SK-N-MC (cell line): ENCODE results near the gene MAPKAPK3.

ENCODE experiments used
- DNase-seq: peaks from one replicate; pipeline ENCODE4 v3.0.0-alpha.2; 2011; ENCODE audit warnings: low read depth, low spot score
- H3K27ac ChIP-seq: fragments of 200-600 bp; sonication (generic); 2 replicates; pipeline ENCODE4 v1.5.1; 2016; ENCODE audit warnings: mixed run types
- H3K36me3 ChIP-seq: fragments of 200-600 bp; sonication (generic); 2 replicates; pipeline ENCODE4 v1.6.1; 2017; ENCODE audit warnings: antibody characterized with exemption, low read length, mixed read lengths; ENCODE audit not compliant: insufficient read depth
- H3K4me3 ChIP-seq: fragments of 200-600 bp; sonication (generic); 2 replicates; pipeline ENCODE4 v1.5.1; 2016
- H3K9ac ChIP-seq: fragments of 200-600 bp; sonication (generic); 2 replicates; pipeline ENCODE4 v1.8.0; 2017; ENCODE audit warnings: mixed run types, mixed read lengths; ENCODE audit not compliant: insufficient read length
- H3K9me3 ChIP-seq: fragments of 200-600 bp; sonication (generic); 2 replicates; pipeline ENCODE4 v1.6.1; 2017; ENCODE audit warnings: low read depth, mild to moderate bottlenecking, antibody characterized with exemption, low read length, moderate library complexity, mixed read lengths
- EZH2 ChIP-seq: fragments of 200-600 bp; sonication (generic); IDR thresholded peaks from one replicate; pipeline ENCODE4 v1.6.1; 2017; ENCODE audit warnings: antibody characterized with exemption
- FOXP2 ChIP-seq: optimal IDR thresholded peaks from 2 replicates; pipeline ENCODE3; 2011; ENCODE audit warnings: mild to moderate bottlenecking, moderate library complexity; ENCODE audit not compliant: insufficient read depth; ENCODE audit errors: extremely low read length, control extremely low read depth
- POLR2AphosphoS5 ChIP-seq: IDR thresholded peaks from 2 replicates; pipeline ENCODE4 v1.6.1; 2012; ENCODE audit warnings: mild to moderate bottlenecking, low read depth, low read length, borderline replicate concordance

The MAPKAPK3 gene

DNA sequence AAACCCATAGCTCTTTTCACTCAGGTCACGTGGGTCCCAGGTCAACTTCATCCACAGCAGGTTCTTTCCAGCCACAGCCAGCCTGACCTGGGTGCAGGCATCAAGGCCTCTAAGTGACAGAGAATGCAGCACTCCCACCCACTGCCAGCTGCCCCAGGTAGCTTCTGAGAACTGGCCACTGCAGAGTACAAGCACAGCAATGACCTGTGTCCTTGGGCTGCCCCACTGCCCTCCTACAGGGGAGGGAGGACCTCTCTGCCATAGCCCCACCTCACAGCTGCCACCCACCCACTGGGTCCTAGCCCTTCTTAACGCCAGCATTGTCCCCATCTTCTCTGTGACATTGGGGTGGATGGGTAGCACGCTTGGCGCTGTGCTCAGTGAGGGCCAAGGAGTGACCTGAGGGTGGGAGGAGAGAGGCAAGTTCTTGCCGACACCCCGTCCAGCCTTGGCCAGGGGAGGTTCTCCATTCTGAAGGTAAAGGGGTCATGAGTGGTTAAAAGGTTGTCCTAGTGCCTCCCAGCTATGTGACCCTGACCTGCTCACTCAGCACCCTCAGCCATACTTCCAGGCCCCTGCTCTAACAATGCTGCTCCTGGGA is 17.7 kb upstream of the MAPKAPK3 start:
- Histone ChIP-seq H3K9me3 (no peaks in the 10 kb centered on the region), H3K9ac (no peak overlapping the region), H3K4me3 (no peak overlapping the region), H3K27ac (no peak overlapping the region), H3K36me3 (no peaks in the 10 kb centered on the region)
- TF ChIP-seq POLR2AphosphoS5 (no peak), EZH2 (no peak), FOXP2 (no peak)
- DNase-seq, result no peak

DNA sequence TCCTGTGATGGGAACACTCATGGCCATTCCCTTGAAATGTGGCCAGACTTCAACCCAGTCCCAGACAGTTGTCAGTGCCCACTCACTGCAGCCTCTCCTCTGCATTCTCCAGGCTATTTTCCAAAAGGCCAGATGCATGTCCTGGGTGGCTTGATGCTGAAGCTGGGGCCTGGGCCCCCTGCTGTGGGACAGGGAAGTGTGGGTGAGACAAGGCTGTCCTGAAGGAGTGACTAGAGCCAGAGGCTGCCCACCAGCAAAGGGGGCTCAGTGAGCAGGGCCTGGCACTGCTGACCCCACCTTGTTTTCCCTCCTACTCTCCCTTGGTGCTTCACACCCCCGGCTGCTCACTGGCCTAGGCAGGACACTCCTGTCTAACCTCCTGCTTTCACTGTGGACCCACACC is 17.2 kb upstream of the MAPKAPK3 start:
- TF ChIP-seq POLR2AphosphoS5 (no peak), FOXP2 (no peak), EZH2 (no peak)
- no peak overlapping the region for H3K4me3 ChIP-seq
- no peaks in the 10 kb centered on the region for H3K9me3 ChIP-seq
- H3K9ac ChIP-seq, result no peak overlapping the region
- H3K36me3 ChIP-seq, result no peaks in the 10 kb centered on the region
- DNase-seq, result no peak
- H3K27ac ChIP-seq, result no peak overlapping the region

DNA sequence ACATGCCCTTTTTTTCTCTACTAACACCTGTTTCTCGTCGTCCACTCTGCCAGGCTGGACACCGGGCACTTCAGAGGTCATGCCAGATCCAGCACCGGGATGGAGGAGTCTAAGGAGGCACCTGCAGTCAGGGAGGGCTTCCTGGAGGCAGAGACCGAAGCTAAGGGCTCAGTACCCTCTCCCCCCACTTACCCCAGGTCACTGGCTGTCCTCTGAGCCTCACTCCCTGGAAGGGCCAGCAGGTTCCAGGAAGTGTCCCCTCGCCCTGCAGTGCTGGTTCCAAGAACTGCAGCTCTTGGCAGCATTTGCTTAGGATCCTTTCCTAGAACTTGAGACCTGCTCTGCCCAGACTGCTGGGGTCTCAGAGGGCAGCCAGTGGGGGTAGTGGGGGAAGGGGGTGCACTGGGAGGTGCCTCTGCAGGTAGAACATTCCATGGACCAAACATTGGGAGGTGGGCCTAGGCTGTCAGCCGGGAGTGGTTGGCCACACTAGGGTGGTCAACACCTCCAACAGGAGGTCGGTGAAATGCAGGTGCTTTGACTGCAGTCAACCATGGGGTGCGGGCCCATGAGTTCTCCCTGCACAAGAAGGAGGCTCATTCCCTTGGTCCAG is 16.7 kb upstream of the MAPKAPK3 start:
- no peak overlapping the region for H3K9ac ChIP-seq
- no peaks in the 10 kb centered on the region for H3K9me3 ChIP-seq
- H3K4me3 ChIP-seq, result no peak overlapping the region
- no peaks in the 10 kb centered on the region for H3K36me3 ChIP-seq
- DNase-seq, result no peak
- no peak for TF ChIP-seq FOXP2
- no peak for TF ChIP-seq POLR2AphosphoS5
- no peak for TF ChIP-seq EZH2
- no peak overlapping the region for H3K27ac ChIP-seq

GRCh38 chr3:50600841-50601591 is 15.9 kb upstream of the MAPKAPK3 start:
- Histone ChIP-seq H3K27ac (peak overlapping the region; percentile 46; the same call in 1 of the 2 replicates), H3K4me3 (peak overlapping the region; percentile 54; the same call in 1 of the 2 replicates), H3K9me3 (no peaks in the 10 kb centered on the region), H3K9ac (peak overlapping the region; percentile 26), H3K36me3 (no peaks in the 10 kb centered on the region)
- TF ChIP-seq POLR2AphosphoS5 (no peak), FOXP2 (no peak), EZH2 (no peak)
- no peak for DNase-seq

- DNase-seq, result no peak
- H3K9ac ChIP-seq, result no peak overlapping the region
Measured at GRCh38 chr3:50602595-50603191, 14.3 kb upstream of the MAPKAPK3 start.

DNA sequence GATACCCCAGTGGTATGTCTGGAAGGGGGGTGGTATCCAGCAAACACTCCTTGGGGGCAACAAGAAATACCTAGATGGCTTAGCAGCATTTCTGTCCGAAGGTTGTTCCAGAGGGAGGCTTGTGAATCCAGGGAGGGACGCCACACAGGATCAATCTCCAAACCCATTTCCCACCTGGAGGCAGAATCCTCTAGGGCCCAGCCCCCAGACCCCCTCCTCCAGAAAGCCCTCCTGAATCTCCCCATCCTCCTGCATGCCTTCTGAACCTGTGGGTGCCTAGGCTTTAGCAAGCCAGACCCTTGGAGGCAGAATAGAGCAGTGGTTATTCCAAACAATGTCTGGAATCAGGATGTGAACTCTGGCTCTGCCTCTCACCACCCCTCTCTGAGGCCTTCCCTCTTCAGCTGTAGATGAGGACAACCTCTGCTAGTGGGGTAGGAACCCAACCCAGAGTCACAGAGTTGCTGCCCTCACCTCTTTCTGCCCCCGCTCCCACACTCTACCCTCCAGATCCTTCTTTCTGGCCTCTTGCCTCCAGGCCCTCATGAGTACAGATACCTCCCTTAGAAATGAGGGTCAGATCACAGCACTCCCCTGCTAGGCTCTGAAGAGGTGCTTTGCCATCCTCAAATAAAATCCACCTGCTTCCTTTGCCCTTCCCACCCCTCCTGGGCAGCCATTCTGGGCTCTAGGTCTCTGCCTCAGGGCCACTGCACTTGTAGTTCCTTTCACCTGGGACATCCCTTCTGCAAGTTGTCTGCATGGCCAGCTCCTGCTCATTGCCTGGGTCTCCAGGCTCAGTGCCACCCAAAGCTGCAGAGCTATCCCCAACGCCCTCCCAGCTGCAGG is 13.5 kb upstream of the MAPKAPK3 start:
- H3K27ac ChIP-seq, result no peak overlapping the region
- TF ChIP-seq POLR2AphosphoS5, result no peak
- no peaks in the 10 kb centered on the region for H3K9me3 ChIP-seq
- DNase-seq, result no peak
- H3K9ac ChIP-seq, result no peak overlapping the region
- no peak overlapping the region for H3K4me3 ChIP-seq
- no peaks in the 10 kb centered on the region for H3K36me3 ChIP-seq

More at GRCh38 chr3:50602595-50603191, 14.3 kb upstream of the MAPKAPK3 start:
- no peaks in the 10 kb centered on the region for H3K36me3 ChIP-seq
- TF ChIP-seq FOXP2 (no peak), EZH2 (no peak), POLR2AphosphoS5 (no peak)
- H3K27ac ChIP-seq, result no peak overlapping the region
- no peaks in the 10 kb centered on the region for H3K9me3 ChIP-seq
- no peak overlapping the region for H3K4me3 ChIP-seq

- Histone ChIP-seq H3K9me3 (no peaks in the 10 kb centered on the region), H3K36me3 (no peaks in the 10 kb centered on the region), H3K9ac (no peak overlapping the region), H3K27ac (no peak overlapping the region), H3K4me3 (no peak overlapping the region)
- no peak for TF ChIP-seq FOXP2
- no peak for DNase-seq
Measured at GRCh38 chr3:50604110-50604621, 12.8 kb upstream of the MAPKAPK3 start.
